Breast epithelium (tissue), 3 donors: ENCODE results near the gene SLC6A7.

Experiments used
- POLR2AphosphoS5 ChIP-seq, 3 donors: sonication (generic); formaldehyde crosslinking; IDR thresholded peaks; one replicate each; pipeline ENCODE4 v1.6.1; 2017; ENCODE audit warnings: antibody characterized with exemption in 3 of 3
- TF ChIP-seq, protein P1 (sequence below), 3 donors: fragments of 450-650 bp; IDR thresholded peaks; one replicate each; pipeline ENCODE4 v1.5.1; 2016 to 2017; ENCODE audit warnings: antibody characterized with exemption in 3 of 3, mild to moderate bottlenecking in 3 of 3, moderate library complexity in 3 of 3

DNA sequence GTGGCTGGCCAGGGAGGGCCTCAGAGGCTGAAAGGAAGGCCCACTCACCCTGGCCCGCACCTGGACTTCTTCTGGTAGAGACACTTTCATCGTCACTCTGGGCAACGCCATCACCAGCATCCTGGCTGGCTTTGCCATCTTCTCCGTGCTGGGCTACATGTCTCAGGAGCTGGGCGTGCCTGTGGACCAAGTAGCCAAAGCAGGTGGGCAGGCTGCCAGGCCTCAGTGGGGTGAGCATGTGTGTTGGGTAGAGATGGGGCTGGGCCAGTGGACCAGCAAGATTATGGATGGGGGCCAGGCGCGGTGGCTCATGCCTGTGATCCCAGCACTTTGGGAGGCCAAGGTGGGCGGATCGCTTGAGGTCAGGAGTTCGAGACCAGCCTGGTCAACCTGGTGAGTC lies 12.6 kb downstream of the SLC6A7 start:
- TF ChIP-seq POLR2AphosphoS5 (IDR thresholded peaks at IDR 0.05): no peak
- TF ChIP-seq, protein P1, sequence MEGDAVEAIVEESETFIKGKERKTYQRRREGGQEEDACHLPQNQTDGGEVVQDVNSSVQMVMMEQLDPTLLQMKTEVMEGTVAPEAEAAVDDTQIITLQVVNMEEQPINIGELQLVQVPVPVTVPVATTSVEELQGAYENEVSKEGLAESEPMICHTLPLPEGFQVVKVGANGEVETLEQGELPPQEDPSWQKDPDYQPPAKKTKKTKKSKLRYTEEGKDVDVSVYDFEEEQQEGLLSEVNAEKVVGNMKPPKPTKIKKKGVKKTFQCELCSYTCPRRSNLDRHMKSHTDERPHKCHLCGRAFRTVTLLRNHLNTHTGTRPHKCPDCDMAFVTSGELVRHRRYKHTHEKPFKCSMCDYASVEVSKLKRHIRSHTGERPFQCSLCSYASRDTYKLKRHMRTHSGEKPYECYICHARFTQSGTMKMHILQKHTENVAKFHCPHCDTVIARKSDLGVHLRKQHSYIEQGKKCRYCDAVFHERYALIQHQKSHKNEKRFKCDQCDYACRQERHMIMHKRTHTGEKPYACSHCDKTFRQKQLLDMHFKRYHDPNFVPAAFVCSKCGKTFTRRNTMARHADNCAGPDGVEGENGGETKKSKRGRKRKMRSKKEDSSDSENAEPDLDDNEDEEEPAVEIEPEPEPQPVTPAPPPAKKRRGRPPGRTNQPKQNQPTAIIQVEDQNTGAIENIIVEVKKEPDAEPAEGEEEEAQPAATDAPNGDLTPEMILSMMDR (IDR thresholded peaks at IDR 0.05): no peak
